Stomach (tissue), 9 donors: ENCODE results near the gene PLD5. TPM values are rescaled to one million over a fixed set of nuclear protein-coding genes. Genes with fewer than 3 reads are reported as not detected.
"Not testable (repeated sequence)": the region's sequence is repeated elsewhere in the genome, so short reads cannot be mapped to it uniquely, and the experiment has no call there.

Experiments
- DNase-seq, 2 donors: peaks; one replicate each; pipeline versions ENCODE4 v3.0.0 to v3.0.0-alpha.2; 2013 to 2019
- H3K27ac ChIP-seq, 5 donors: fragments of 200-600 bp in 4 of 5; sonication (generic) in 4 of 5; one replicate each; pipeline ENCODE4 v1.5.1; 2013 to 2019; ENCODE audit warnings: mild to moderate bottlenecking in 1 of 5, moderate library complexity in 1 of 5
- H3K27me3 ChIP-seq, 3 donors: fragments of 200-600 bp; sonication (generic); one replicate each; pipeline ENCODE4 v1.5.1; 2017 to 2019; ENCODE audit warnings: mixed run types in 1 of 3
- H3K36me3 ChIP-seq, 4 donors: fragments of 200-600 bp; sonication (generic); 1 replicate in 3 of 4; 2 replicates in 1 of 4; pipeline ENCODE4 v1.5.1; 2016 to 2019
- H3K4me1 ChIP-seq, 4 donors: fragments of 200-600 bp; sonication (generic); one replicate each; pipeline ENCODE4 v1.5.1; 2016 to 2019
- H3K4me3 ChIP-seq, 4 donors: fragments of 200-600 bp; sonication (generic) in 3 of 4; one replicate each; pipeline ENCODE4 v1.5.1; 2016 to 2019; ENCODE audit warnings: mild to moderate bottlenecking in 1 of 4
- H3K9me3 ChIP-seq, 4 donors: fragments of 200-600 bp; sonication (generic); one replicate each; pipeline ENCODE4 v1.5.1; 2016 to 2019
- EP300 ChIP-seq: sonication (generic); formaldehyde crosslinking; IDR thresholded peaks from one replicate; pipeline ENCODE4 v1.6.1; 2017; ENCODE audit warnings: antibody characterized with exemption
- POLR2A ChIP-seq, 4 donors: fragments of 450-650 bp; IDR thresholded peaks; one replicate each; pipeline ENCODE4 v1.6.1; 2016; ENCODE audit warnings: antibody characterized with exemption in 4 of 4, control low read depth in 2 of 4, mild to moderate bottlenecking in 1 of 4, moderate library complexity in 1 of 4
- POLR2AphosphoS5 ChIP-seq, 3 donors: sonication (generic); formaldehyde crosslinking; IDR thresholded peaks; one replicate each; pipeline ENCODE4 v1.6.1; 2016; ENCODE audit warnings: antibody characterized with exemption in 3 of 3
- WGBS, 5 donors: extraction: QIAGEN DNeasy Blood & Tissue Kit in 3 of 5; methylation state at CpG; one replicate each; pipeline versions ENCODE4 v1.1.5 to v1.1.7; 2013 to 2018; 5-methylcytosine and 5-hydroxymethylcytosine counted together
- intact Hi-C: fragments of 100-400 bp; cut with DNase I; formaldehyde crosslinking; loops from one replicate; pipeline ENCODE4 v1.15.1; 2023; ENCODE audit warnings: low total_unique reads
- polyA plus RNA-seq, 3 donors: library from polyadenylated mRNA; stranded (reverse); fragments of 200-250 nt; gene quantifications; one replicate each; pipeline ENCODE4 v1.2.3, GENCODE V29; 2013
- total RNA-seq, 5 donors: library from RNA; depleted of rRNA; stranded (reverse); fragments of >200 nt; gene quantifications; one replicate each; pipeline versions ENCODE4 v1.1.0 to v1.2.3, GENCODE V29; 2014 to 2016
- TF ChIP-seq, protein P1 (sequence below), 7 experiments: fragments of 450-650 bp in 4 of 7; fragments of 200-600 bp in 3 of 7; sonication (generic) in 3 of 7; IDR thresholded peaks; one replicate each; pipeline ENCODE4 v1.5.1; 2016 to 2019; ENCODE audit warnings: antibody characterized with exemption in 7 of 7, control low read depth in 2 of 7, mild to moderate bottlenecking in 1 of 7
- donor health status: healthy with polysubstance abuse.
- donor health status: Bipolar disorder and iron deficiency.
- donor health status: healthy.

Gene PLD5
- total and polyA plus RNA-seq, 8 donors = under 0.01 to 0.72 (median 0.23) TPM; not detected in 4

DNA sequence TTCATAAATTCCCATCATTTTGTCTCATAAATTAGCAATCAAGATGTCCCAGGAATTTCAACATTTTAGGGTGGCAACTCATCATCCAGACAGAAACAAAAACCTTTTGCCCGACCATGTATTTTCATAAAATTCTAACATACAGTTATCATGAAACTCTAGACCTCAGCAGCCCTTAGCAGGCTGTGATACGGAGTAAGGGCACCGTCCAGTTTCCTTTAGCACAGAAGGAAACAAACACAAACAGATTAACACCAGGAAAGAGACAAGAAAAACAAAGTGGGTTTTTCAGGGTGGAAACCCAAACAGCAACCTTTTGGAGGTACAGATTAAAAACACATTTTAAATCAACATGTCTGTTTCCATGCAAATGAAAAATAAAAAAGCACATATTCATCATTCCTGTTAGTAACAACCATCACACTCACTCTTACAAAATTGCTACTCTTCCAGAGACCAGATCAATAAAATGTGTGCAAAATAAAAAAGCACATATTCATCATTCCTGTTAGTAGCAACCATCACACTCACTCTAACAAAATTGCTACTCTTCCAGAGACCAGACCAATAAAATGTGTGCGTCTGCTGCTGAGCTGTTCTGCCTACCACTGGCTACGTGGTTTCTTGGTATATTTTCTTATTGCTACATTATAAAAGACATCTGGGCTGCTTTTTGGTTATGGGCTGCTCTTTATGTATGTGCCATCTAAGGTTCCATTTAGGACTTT lies 241.6 kb downstream of the PLD5 start:
- DNase-seq, H3K27me3 ChIP-seq, H3K36me3 ChIP-seq, H3K9me3 ChIP-seq, H3K4me1 ChIP-seq, intact Hi-C loops, H3K27ac ChIP-seq, H3K4me3 ChIP-seq: not testable (repeated sequence)
- WGBS, 5 donors = 41 to 59% (median 52%) methylated on average over 5 of the region's 5 CpGs

DNA sequence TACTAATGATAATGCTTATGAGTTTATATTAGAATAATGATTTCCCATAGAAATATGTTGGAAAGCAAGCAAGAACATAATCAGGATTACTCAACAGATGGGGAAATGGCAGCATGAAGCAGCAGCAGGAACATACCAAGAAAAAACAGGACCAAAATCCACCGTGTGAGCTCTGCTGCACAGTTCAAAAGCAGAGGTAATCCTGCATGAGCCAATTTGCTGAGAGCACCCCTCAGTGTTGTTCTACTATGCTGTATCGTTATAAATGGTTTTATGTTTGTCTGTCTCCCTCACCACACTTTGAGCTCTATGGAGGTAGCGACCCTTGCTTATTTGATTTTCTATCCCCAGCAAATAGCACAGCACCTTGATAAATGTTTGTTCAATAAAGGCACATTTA lies 246.1 kb downstream of the PLD5 start:
- H3K27ac ChIP-seq, H3K4me3 ChIP-seq, H3K36me3 ChIP-seq, H3K9me3 ChIP-seq, intact Hi-C loops, H3K27me3 ChIP-seq, DNase-seq, H3K4me1 ChIP-seq: not testable (repeated sequence)
- 49 to 58% (median 57%) methylated on average over 3 of the region's 3 CpGs for WGBS, 5 donors

DNA sequence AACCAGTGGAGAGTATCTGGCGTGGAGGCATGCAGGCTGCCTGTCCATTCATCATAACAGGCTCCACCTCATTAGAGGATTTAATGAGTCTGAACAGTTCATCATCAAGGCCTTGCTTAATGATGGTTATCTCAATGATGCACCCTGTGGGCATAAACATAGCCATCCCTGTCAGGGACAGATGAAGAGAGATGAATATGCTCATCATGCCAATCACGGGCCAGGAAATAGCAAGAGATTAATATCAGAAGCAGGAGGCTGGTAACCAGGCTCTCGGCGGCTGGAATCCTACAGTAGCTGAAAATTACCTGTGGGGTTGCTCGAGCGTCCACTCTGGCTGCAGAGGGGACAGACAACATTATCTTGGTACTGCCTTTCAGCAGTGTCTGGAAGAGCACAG lies 247.7 kb downstream of the PLD5 start:
- not testable (repeated sequence) for H3K27me3 ChIP-seq, H3K4me3 ChIP-seq
- WGBS, 5 donors = 80 to 88% (median 83%) methylated on average over 5 to 6 of the region's 6 CpGs

DNA sequence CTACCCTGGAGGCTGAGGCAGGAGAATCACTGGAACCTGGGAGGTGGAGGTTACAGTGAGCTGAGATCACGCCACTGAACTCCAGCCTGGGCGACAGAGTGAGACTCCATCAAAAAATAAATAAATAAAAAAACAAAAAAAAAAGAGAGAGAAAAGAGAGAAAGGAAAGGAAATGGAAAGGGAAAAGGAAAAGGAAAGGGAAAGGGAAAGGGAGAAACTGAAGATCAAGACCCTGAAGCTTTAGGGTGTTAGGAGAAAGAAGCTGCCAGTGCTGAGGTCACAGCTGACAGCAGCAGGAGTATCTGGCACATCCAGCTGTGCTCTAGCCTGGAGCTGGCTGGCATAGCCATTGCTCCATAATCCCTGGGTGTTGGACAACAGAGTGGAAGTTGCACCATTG lies 257.5 kb downstream of the PLD5 start:
- H3K4me1 ChIP-seq, H3K9me3 ChIP-seq, H3K27ac ChIP-seq, DNase-seq, intact Hi-C loops, H3K27me3 ChIP-seq, H3K36me3 ChIP-seq, H3K4me3 ChIP-seq: not testable (repeated sequence)
- 81 to 93% (median 87%) methylated on average over 2 of the region's 2 CpGs for WGBS, 5 donors

More for the DNA sequence above, 247.7 kb downstream of the PLD5 start:
- H3K9me3 ChIP-seq, H3K4me1 ChIP-seq, H3K36me3 ChIP-seq, DNase-seq, H3K27ac ChIP-seq, intact Hi-C loops: not testable (repeated sequence)

DNA sequence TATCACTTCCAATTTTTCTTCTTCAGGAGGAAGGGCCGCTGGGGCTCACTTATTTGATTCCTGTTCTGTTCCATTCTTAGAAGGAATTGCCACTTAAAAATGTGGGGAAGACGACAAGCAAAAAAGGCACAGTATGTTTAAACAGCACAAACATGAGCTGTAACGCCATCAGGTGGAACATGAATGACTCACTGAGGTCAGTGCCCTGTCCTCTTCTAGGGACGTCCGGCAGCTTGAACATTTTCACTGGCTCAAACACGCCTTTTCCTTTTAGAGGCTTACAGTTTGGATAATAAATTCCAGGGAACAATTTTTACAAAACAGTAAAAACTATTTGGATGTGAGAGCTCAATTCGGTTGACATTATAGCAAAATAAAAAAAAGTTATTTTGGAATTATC lies 260.1 kb downstream of the PLD5 start:
- 46 to 58% (median 52%) methylated on average over 6 to 7 of the region's 7 CpGs for WGBS, 5 donors
- H3K4me3 ChIP-seq, H3K4me1 ChIP-seq, intact Hi-C loops, H3K27me3 ChIP-seq, DNase-seq, H3K27ac ChIP-seq, H3K9me3 ChIP-seq, H3K36me3 ChIP-seq: not testable (repeated sequence)

DNA sequence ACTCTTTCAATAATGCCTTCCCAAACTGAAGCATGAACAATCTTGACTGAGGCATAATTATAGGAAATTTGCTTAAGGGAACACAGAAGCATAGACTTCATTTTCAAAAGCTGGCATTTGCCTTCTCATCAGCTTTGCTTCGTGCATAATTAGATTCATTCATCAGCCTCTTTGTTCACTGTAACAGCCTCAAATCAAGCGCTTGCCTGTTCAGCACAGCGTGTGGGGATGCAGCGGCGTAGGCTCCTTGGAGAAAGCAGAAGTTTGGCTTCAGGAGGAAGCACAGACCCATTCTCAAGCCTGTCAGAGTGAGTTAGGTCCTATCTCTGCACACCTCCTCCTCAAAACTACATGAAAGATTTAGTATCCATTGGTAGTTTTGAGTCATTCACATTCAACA lies 279.2 kb downstream of the PLD5 start:
- Histone ChIP-seq H3K4me1 (no peaks in the 10 kb centered on the region), H3K27ac (no peak overlapping the region), H3K27me3 (no peaks in the 10 kb centered on the region), H3K36me3 (no peaks in the 10 kb centered on the region), H3K9me3 (no peaks in the 10 kb centered on the region), H3K4me3 (no peak overlapping the region)
- WGBS, 5 donors = 56 to 68% (median 59%) methylated on average over 5 of the region's 5 CpGs
- intact Hi-C loops = no loop called here
- peak in 1 of 2 donors; percentile 8 for DNase-seq
- TF ChIP-seq EP300 (no peak), POLR2A (IDR thresholded peaks at IDR 0.05) (no peak), POLR2AphosphoS5 (IDR thresholded peaks at IDR 0.05) (no peak)
- TF ChIP-seq, protein P1, sequence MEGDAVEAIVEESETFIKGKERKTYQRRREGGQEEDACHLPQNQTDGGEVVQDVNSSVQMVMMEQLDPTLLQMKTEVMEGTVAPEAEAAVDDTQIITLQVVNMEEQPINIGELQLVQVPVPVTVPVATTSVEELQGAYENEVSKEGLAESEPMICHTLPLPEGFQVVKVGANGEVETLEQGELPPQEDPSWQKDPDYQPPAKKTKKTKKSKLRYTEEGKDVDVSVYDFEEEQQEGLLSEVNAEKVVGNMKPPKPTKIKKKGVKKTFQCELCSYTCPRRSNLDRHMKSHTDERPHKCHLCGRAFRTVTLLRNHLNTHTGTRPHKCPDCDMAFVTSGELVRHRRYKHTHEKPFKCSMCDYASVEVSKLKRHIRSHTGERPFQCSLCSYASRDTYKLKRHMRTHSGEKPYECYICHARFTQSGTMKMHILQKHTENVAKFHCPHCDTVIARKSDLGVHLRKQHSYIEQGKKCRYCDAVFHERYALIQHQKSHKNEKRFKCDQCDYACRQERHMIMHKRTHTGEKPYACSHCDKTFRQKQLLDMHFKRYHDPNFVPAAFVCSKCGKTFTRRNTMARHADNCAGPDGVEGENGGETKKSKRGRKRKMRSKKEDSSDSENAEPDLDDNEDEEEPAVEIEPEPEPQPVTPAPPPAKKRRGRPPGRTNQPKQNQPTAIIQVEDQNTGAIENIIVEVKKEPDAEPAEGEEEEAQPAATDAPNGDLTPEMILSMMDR (IDR thresholded peaks at IDR 0.05) = no peak

DNA sequence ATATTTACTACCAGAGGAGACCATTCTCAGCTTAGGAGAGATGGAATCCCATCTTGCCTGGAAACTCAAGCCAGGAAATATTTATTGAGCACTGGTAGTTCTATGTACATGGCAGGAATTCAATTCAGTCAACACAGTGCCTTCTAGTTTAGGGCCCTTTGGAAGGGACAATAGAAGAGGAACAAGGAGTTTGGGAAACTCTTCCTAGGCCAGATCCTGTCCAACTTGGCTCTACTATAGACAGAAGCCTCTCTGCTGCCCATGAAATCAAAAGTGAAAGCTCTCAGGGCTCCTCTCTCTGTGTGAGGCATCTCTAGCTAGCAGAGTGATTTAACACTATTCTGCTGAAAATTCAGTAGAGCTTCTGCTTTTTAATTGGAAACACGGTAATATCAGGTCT lies 281.0 kb downstream of the PLD5 start:
- no peaks in the 10 kb centered on the region for H3K4me1 ChIP-seq
- TF ChIP-seq, protein P1 (IDR thresholded peaks at IDR 0.05) = no peak
- TF ChIP-seq POLR2AphosphoS5 (IDR thresholded peaks at IDR 0.05) = no peak
- TF ChIP-seq POLR2A (IDR thresholded peaks at IDR 0.05) = no peak
- no peak for TF ChIP-seq EP300
- DNase-seq = no peak
- WGBS, 5 donors = 62 to 78% (median 67%) methylated on average over 1 of the region's 1 CpG
- intact Hi-C loops = no loop called here
- H3K9me3 ChIP-seq = no peaks in the 10 kb centered on the region
- H3K36me3 ChIP-seq = no peaks in the 10 kb centered on the region
- H3K4me3 ChIP-seq = no peak overlapping the region
- no peaks in the 10 kb centered on the region for H3K27me3 ChIP-seq
- H3K27ac ChIP-seq = no peak overlapping the region
